Kidney tubule cell (primary cell): ENCODE measurements around the gene CELA1.
"Not testable (repeated sequence)": the region's sequence is repeated elsewhere in the genome, so short reads cannot be mapped to it uniquely, and the experiment has no call there.

ENCODE experiments used
- DNase-seq: peaks from one replicate; pipeline ENCODE4 v3.0.0-alpha.2; 2018; ENCODE audit warnings: low spot score

CELA1 gene

DNA sequence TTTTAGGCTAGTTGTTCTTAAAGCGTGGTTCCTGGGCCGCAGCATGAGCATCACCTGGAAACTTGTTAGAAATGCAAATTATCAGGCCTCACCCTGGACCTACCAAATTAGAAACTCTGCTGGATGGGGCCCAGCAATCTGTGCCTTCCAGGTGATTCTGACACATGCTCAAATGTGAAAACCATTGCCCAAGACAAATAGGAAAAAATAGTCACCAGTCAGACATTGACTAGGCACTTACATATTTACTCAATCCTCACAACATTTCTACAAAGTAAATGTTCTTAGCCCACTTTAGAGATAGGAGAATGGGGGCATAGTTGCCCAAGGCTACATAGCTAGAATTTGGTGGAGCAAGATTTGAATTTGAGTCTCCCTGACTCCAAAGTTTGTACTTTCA is 3.3 kb downstream of the CELA1 start:
- no peak for DNase-seq

DNA sequence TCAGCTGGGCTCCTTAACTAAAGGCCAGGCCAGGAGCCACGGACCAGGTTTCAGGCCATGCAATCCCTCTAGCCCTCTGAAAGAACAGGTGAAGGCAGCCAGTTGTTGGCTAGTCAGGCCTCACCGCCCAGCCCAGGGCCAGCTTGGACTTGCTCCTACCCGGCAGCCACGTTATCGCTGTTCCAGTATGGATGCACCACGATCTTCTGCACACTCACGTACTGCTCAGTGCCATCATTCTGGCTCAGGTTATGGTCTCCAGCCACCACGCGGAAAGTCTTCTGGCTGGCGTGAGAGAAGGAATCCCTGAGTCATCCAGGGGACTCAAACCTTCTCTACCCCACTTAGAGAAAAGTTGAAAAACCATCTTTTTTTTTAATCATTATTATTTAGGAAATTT is 4.1 kb downstream of the CELA1 start:
- DNase-seq, result no peak

DNA sequence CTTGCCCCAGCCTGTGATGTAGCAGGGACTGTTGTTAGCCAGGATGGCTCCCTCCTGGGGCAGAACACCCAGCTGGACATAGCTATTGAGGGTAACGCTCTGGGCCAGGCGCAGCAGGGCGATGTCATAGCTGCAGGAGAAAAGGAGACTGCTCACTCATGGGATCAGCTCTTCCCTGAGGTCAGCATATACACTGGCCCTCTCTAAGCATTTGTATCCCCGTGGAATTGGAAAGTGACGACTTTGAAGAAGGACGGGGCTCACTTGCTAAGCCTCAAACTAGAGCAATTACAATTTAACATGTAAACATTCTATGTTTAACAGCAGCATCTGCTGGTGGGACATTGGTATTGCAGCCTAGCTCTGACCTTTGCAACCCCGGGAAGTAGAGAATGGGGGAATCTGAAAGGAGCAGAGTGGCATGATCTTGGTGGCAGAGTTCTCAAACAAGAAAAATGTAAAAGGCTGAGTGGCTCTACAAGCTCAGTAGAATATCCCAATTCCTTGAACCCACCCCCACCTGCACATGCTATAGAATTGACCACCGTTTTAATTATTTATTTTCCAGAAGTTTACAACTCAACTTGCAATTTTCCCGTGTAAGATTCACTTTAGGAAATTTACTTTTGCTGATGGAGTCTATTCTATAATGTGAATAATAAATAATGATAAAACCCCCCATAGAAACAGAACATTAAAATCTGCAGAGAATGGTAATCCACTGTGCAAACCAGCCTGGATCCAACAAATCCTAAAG is 5.0 kb downstream of the CELA1 start:
- DNase-seq, result peak; percentile 76

DNA sequence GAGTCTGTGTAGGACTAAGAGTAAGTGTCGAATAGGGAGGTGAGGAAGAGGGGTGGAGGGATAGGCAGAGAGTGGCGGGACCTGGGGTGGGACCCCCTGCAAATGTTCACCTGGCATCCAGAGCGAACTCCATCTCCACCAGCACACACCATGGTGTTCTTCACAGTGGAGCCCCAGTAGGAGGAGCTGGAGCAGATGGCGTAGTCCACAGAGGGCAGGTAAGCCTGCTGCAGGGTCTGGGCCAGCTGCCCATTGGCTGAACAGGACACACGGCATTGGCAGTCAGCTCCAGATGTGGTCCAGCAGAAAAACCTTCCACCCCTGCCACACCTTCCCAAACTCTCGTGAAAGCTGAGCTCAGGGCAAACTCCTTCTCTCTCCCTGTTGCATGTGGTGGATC is 6.7 kb downstream of the CELA1 start:
- DNase-seq, result no peak

DNA sequence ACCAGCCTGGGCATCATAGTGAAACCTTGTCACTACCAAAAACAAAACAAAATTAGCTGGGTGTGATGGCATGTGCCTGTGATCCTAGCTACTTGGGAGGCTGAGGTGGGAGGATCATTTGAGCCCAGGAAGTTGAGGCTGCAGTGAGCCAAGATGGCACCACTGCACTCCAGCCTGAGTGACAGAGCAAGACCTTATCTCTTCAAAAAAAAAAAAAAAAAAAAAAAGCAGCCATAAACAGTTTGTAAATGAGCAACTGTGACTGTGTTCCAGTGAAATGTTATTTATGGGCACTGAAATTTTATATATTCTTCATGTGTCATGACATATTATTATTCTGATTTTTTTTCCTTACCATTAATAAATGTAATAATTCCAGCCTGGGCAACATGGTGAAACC is 9.1 kb downstream of the CELA1 start:
- DNase-seq, result not testable (repeated sequence)

DNA sequence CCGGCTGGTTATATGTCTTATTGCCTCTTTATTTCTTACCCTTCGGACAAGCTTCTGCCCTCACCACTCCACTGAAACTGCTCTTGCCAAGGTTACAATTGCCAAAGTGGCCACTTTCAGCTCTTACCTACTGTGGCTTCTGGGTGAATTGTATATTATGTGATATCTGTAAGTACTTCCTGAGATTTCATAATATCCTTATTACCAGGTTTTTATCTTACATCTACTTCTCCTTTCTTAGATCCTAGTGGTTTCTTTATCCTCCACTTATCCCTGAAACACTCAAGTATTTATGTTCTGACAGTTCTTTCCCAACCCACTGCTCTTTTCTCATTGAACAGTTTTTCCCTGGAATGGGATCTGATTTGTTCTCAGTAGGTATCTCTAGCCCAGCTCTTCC is 10.5 kb downstream of the CELA1 start:
- DNase-seq, result no peak

DNA sequence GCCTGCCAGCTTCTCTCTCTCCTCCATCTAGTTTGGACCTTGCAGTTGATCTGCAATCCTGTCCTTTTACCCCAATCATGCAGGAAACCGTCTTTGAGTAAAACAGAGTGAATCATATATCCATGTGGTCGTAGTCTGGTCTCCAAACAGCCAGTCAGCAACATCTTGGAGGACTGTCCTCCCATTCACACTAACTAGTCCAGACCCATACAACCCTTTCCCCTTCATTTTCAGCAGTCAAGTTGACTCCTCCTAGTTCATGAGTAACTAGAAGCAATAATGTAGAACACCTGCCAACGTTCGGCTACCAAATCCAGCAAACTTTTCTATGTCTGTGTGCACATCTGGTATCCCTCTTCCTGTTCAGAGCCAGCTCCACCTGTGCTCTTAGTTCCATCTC is 11.7 kb downstream of the CELA1 start:
- peak; percentile 18 for DNase-seq

DNA sequence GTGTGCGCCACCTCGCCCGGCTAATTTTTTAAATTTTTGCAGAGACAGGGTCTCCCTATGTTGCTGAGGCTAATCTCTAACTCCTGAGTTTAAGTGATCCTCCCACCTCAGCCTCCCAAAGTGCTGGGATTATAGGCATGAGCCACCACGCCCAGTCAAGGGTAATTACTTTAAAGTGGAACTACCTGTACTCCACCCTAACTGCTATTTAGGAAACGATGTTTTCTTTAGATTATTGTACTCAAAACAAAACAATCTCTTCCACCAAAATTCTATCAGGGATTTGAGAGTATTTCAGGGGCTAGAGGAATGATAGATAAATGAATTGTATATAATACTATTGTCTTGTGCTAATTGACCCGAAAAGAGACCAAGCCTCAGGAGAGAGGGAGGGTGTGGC is 12.9 kb downstream of the CELA1 start:
- DNase-seq, result no peak

DNA sequence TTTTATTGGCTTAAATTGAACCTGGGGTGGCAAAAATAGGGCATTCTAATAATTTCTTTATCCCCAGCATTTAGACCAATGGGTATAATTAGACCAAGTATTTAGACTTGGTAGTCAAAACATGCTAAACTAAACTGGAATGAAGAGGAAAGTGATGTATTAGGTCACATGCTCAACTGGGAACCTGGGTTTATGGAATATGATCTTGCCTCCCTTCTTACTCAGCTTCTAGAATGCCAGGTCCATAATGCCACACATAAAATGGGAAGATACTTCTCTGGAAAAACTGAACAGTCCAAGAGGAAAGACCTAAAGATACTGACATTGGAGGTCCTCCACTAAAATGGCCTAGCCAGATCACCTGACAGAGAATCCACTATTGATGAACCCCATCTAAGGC is 16.3 kb downstream of the CELA1 start:
- no peak for DNase-seq

GRCh38 chr12:51329742-51330141 is 16.7 kb downstream of the CELA1 start:
- no peak for DNase-seq

GRCh38 chr12:51328587-51328986 is 17.9 kb downstream of the CELA1 start:
- DNase-seq, result no peak

- DNase-seq, result peak; percentile 12
Measured at GRCh38 chr12:51326698-51327439, 19.6 kb downstream of the CELA1 start.

- no peak for DNase-seq
Measured at GRCh38 chr12:51324953-51325352, 21.5 kb downstream of the CELA1 start.

GRCh38 chr12:51323966-51324895 is 22.2 kb downstream of the CELA1 start, which contains the start of gene BIN2:
Gene BIN2 (minus strand): TSS chr12:51324174. CDS start chr12:51324102, 72 bp downstream.
- DNase-seq, result no peak

GRCh38 chr12:51323317-51323960 is 23.0 kb downstream of the CELA1 start:
- DNase-seq, result no peak

- no peak for DNase-seq
Measured at GRCh38 chr12:51322452-51322851, 24.0 kb downstream of the CELA1 start.

- no peak for DNase-seq
Measured at GRCh38 chr12:51321882-51322281, 24.6 kb downstream of the CELA1 start.

- no peak for DNase-seq
Measured at GRCh38 chr12:51320695-51321320, 25.7 kb downstream of the CELA1 start.

- no peak for DNase-seq
Measured at GRCh38 chr12:51320311-51320694, 26.2 kb downstream of the CELA1 start.

DNA sequence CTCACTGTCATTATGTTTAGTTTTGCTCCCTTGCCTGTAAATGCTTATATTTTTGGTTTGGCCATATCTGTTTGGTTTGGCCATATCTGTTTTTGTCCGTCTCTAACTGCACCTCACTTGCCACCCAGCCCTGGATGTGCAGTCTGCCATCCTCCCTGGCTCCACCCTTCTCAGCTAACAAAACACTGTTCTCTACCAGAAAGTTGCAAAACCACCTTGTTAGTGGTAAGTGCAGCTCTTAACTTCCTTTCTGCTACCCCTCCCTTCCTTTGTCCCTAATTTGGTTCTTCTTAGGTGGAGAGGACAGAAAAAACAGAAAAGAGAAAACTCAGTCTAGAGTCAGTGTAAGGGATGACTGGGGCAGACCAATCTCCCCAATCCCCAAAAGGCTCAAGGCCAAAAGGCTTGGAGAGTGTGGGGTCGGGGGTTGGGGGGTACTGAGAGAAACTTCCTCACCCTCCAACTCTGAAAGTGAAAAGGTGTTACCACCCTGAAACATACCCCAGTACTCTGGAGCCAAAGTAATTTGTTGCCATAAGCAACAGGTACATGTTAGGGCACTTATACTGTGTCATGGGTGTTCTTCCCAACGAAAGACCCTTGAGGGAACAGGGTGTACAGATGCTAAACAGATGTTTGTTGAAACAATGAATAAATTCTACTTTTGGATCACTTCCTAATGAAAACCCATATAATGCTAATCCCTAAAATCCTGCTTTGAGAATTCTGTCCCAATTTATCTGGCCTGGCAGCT is 27.5 kb downstream of the CELA1 start:
- no peak for DNase-seq
